CD4-positive, alpha-beta T cell (primary cell): ENCODE data around the gene EHD4. TPM values are rescaled to one million over a fixed set of nuclear protein-coding genes. Genes with fewer than 3 reads are reported as not detected.

Source experiments
- ATAC-seq: fragments of 200-7000 bp; cut with Tn5 transposase; one replicate; pipeline ENCODE4 v1.10.0; 2022; ENCODE audit warnings: mild to moderate bottlenecking; ENCODE audit not compliant: poor library complexity
- CTCF ChIA-PET: fragments of 350-600 bp; sonication (Branson Sonifier 250); formaldehyde crosslinking; loops from one replicate; lab custom pipeline; 2021; ENCODE audit warnings: antibody characterized with exemption, inconsistent platforms; lab: Charles Lee
- POLR2A ChIA-PET: fragments of 350-600 bp; sonication (Branson Sonifier 250); formaldehyde crosslinking; loops from one replicate; lab custom pipeline; 2021; ENCODE audit warnings: antibody characterized with exemption, inconsistent platforms; lab: Charles Lee
- DNase-seq, 14 experiments: peaks; one replicate each; pipeline ENCODE4 v3.0.0-alpha.2; 2013 to 2020; ENCODE audit warnings: mixed read lengths in 2 of 14
- H3K27ac ChIP-seq, 2 donors: one replicate each; pipeline versions ENCODE4 v1.5.1 to v1.7.0; 2013; ENCODE audit warnings: low read length in 2 of 2, low read depth in 1 of 2, mild to moderate bottlenecking in 1 of 2
- H3K27me3 ChIP-seq, 2 experiments: 1 replicate in 1 of 2; 2 replicates in 1 of 2; pipeline versions ENCODE4 v1.6.1 to v1.7.0; 2013; ENCODE audit warnings: low read length in 2 of 2, control low read depth in 1 of 2, mild to moderate bottlenecking in 1 of 2, moderate library complexity in 1 of 2; ENCODE audit not compliant: insufficient read depth in 2 of 2, control insufficient read depth in 1 of 2
- H3K36me3 ChIP-seq: one replicate; pipeline ENCODE4 v1.6.1; 2013; ENCODE audit warnings: low read length, control low read depth; ENCODE audit not compliant: insufficient read depth
- H3K4me1 ChIP-seq: one replicate; pipeline ENCODE4 v1.6.1; 2013; ENCODE audit warnings: low read length, control low read depth; ENCODE audit not compliant: insufficient read depth
- H3K4me3 ChIP-seq: one replicate; pipeline ENCODE4 v1.5.1; 2013; ENCODE audit warnings: mild to moderate bottlenecking, low read length, moderate library complexity
- H3K9me3 ChIP-seq, 2 experiments: 1 replicate in 1 of 2; 2 replicates in 1 of 2; pipeline versions ENCODE4 v1.6.1 to v1.7.0; 2013; ENCODE audit warnings: low read length in 2 of 2, mild to moderate bottlenecking in 2 of 2, control low read depth in 1 of 2, moderate library complexity in 1 of 2; ENCODE audit not compliant: control insufficient read depth in 1 of 2, insufficient read depth in 1 of 2
- H3K27ac Mint-ChIP-seq: one replicate; pipeline ENCODE4 v1.8.0; 2020; ENCODE audit warnings: mixed read lengths
- H3K27me3 Mint-ChIP-seq: one replicate; pipeline ENCODE4 v1.8.0; 2021; ENCODE audit warnings: mixed read lengths
- H3K36me3 Mint-ChIP-seq: one replicate; pipeline ENCODE4 v1.8.0; 2021; ENCODE audit warnings: low read depth, mixed read lengths
- H3K4me1 Mint-ChIP-seq: one replicate; pipeline ENCODE4 v1.8.0; 2021; ENCODE audit warnings: low read depth, mixed read lengths
- H3K4me3 Mint-ChIP-seq: one replicate; pipeline ENCODE4 v1.8.0; 2020; ENCODE audit warnings: mild to moderate bottlenecking, mixed read lengths
- H3K9me3 Mint-ChIP-seq: one replicate; pipeline ENCODE4 v1.8.0; 2020; ENCODE audit warnings: mixed read lengths
- intact Hi-C, 2 experiments: fragments of 100-400 bp; cut with DNase I in 1 of 2; cut with micrococcal nuclease in 1 of 2; formaldehyde crosslinking; loops; one replicate each; pipeline versions ENCODE4 v1.15.1 to v1.9.0; 2023 to 2025; cut with DNase I, micrococcal nuclease
- total RNA-seq, 174 experiments: library from RNA in 2 of 174; stranded (reverse) in 2 of 174; gene quantifications; one replicate each; pipeline ENCODE4 v1.2.3 and lab custom pipeline; 2021 to 2026
- TF ChIP-seq, protein P1 (sequence below): fragments of 200-600 bp; IDR thresholded peaks from one replicate; pipeline ENCODE4 v1.8.0; 2022; ENCODE audit warnings: antibody characterized with exemption, mild to moderate bottlenecking

The EHD4 gene
- total RNA-seq, 2 experiments from 2014 or later: 39.8 to 40.5 TPM

DNA sequence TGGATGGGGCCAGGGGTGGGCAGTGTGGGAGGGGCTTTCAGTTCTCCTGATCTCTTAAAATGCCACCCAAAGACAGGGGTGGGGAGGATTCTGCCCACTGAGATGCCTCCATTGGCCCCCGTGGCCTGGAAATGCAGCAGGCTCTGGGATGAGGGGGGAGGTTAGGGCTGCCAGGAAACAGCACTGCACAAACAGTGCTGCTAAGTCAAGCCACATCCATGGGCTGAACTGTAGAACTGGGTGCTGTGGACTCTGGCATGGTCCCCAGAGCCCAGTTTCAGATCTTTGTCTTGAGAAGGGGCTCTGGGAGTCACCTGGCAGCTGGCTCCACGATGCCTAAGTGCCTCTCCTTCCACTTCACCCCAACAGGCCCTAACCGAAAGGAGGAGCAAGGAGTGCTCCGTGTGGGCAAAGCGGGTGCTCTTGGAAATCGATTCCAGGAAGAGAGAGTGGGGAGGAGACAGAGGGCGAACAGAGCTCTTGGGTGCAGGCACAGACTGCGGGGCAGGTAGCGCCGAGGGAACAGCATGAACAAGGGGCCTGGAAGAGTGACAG, 40.6 kb upstream of the EHD4 start:
- no peaks in the 10 kb centered on the region for H3K4me1 ChIP-seq
- H3K27ac ChIP-seq: no peak overlapping the region
- POLR2A ChIA-PET: no interaction called here
- H3K27me3 Mint-ChIP-seq: no peaks in the 10 kb centered on the region
- H3K4me3 Mint-ChIP-seq: no peak overlapping the region
- no peaks in the 10 kb centered on the region for H3K9me3 ChIP-seq
- H3K27ac Mint-ChIP-seq: no peak overlapping the region
- no peaks in the 10 kb centered on the region for H3K36me3 Mint-ChIP-seq
- no peaks in the 10 kb centered on the region for H3K27me3 ChIP-seq
- no peaks in the 10 kb centered on the region for H3K9me3 Mint-ChIP-seq
- TF ChIP-seq, protein P1, sequence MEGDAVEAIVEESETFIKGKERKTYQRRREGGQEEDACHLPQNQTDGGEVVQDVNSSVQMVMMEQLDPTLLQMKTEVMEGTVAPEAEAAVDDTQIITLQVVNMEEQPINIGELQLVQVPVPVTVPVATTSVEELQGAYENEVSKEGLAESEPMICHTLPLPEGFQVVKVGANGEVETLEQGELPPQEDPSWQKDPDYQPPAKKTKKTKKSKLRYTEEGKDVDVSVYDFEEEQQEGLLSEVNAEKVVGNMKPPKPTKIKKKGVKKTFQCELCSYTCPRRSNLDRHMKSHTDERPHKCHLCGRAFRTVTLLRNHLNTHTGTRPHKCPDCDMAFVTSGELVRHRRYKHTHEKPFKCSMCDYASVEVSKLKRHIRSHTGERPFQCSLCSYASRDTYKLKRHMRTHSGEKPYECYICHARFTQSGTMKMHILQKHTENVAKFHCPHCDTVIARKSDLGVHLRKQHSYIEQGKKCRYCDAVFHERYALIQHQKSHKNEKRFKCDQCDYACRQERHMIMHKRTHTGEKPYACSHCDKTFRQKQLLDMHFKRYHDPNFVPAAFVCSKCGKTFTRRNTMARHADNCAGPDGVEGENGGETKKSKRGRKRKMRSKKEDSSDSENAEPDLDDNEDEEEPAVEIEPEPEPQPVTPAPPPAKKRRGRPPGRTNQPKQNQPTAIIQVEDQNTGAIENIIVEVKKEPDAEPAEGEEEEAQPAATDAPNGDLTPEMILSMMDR: no peak
- ATAC-seq (no peak), DNase-seq (no peak)
- CTCF ChIA-PET: no interaction called here
- no peaks in the 10 kb centered on the region for H3K36me3 ChIP-seq
- H3K4me1 Mint-ChIP-seq: no peaks in the 10 kb centered on the region
- no peak overlapping the region for H3K4me3 ChIP-seq
- intact Hi-C loops: no loop called here

DNA sequence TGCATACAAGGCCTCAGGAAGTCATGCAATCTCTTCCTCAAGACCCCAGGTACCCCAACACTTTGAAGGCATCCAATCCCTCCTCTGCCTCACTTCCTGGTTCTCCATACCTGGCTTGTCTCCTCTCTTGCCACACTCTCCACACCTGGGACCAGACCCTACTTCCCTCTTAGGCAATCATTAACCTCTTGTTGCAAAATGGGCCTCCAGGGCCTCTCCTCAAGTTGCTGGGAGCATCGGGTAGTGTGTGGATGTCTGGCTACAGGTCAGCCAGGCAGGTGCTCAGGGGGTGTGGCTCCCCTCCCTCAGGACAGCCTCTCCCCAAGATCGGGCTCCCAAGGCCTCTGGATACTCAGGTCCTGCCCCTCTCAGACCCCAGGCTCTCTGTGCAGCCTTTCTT, 39.9 kb upstream of the EHD4 start:
- Mint-ChIP-seq H3K9me3 (no peaks in the 10 kb centered on the region), H3K36me3 (no peaks in the 10 kb centered on the region), H3K4me3 (no peak overlapping the region), H3K27me3 (no peaks in the 10 kb centered on the region), H3K4me1 (no peaks in the 10 kb centered on the region), H3K27ac (no peak overlapping the region)
- Histone ChIP-seq H3K4me3 (no peak overlapping the region), H3K9me3 (no peaks in the 10 kb centered on the region), H3K27me3 (no peaks in the 10 kb centered on the region), H3K27ac (no peak overlapping the region), H3K4me1 (no peaks in the 10 kb centered on the region), H3K36me3 (no peaks in the 10 kb centered on the region)
- ATAC-seq (no peak), DNase-seq (no peak)
- ChIA-PET POLR2A (no interaction called here), CTCF (no interaction called here)
- intact Hi-C loops: no loop called here
- TF ChIP-seq, protein P1: no peak

DNA sequence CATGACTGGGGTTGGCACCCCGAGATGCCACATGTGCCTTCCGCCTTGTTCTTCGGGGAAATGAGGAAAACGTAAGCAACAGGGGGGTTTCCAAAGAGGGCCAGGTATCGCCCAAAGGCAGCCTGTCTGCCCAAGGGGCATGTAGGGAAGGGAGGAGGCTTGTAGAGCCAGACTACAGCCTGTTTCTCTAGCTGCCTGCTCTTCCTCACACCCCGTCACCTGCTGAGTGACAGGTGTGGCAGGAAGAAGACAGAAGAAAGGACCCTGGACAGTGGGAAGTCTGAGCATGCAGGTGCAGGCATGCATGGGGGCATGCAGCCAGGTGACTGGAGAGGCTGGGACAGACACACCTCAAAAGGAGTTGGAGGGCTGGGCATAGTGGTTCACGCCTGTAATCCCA, 38.7 kb upstream of the EHD4 start:
- DNase-seq (no peak), ATAC-seq (no peak)
- H3K9me3 Mint-ChIP-seq: no peaks in the 10 kb centered on the region
- Histone ChIP-seq H3K27me3 (no peaks in the 10 kb centered on the region), H3K4me1 (no peaks in the 10 kb centered on the region), H3K27ac (no peak overlapping the region), H3K9me3 (no peaks in the 10 kb centered on the region), H3K4me3 (no peak overlapping the region), H3K36me3 (no peaks in the 10 kb centered on the region)
- TF ChIP-seq, protein P1: no peak
- no peaks in the 10 kb centered on the region for H3K27me3 Mint-ChIP-seq
- ChIA-PET CTCF (no interaction called here), POLR2A (no interaction called here)
- no peaks in the 10 kb centered on the region for H3K36me3 Mint-ChIP-seq
- no peak overlapping the region for H3K4me3 Mint-ChIP-seq
- H3K4me1 Mint-ChIP-seq: no peaks in the 10 kb centered on the region
- no peak overlapping the region for H3K27ac Mint-ChIP-seq
- intact Hi-C loops: no loop called here
